Measurements from ENCODE around the gene ANXA4. TPM values are rescaled to one million over a fixed set of nuclear protein-coding genes. Genes with fewer than 3 reads are reported as not detected.

The ANXA4 gene
- total RNA-seq, 2 experiments from 2014 or later, result 14.6 to 17.5 TPM

GRCh38 chr2:69764286-69765095 lies 22.6 kb downstream of the ANXA4 start:
- CTCF ChIA-PET, result interaction anchor here (0.6 to 4.2 kb wide), 2 partner anchors 40 to 49 kb away, joined by 3 to 23 read pairs; no protein-coding TSS in a partner anchor
- POLR2A ChIA-PET, result no interaction called here
- no peak overlapping the region for H3K4me3 Mint-ChIP-seq
- H3K27me3 Mint-ChIP-seq, result no peaks in the 10 kb centered on the region
- H3K27ac Mint-ChIP-seq, result no peak overlapping the region
- ATAC-seq, result peak; percentile 53
- no peak for TF ChIP-seq CTCF (IDR thresholded peaks at IDR 0.05)
- no peaks in the 10 kb centered on the region for H3K9me3 Mint-ChIP-seq
- H3K36me3 Mint-ChIP-seq (ENCODE audit: low read depth), result no peaks in the 10 kb centered on the region
- no peak for DNase-seq
- intact Hi-C loops (cut with micrococcal nuclease), result no loop called here
- H3K4me1 Mint-ChIP-seq (ENCODE audit: low read depth), result peaks cover 31% of the 10 kb centered on the region

GRCh38 chr2:69765096-69765380 lies 23.1 kb downstream of the ANXA4 start:
- Mint-ChIP-seq H3K36me3 (ENCODE audit: low read depth) (no peaks in the 10 kb centered on the region), H3K4me1 (ENCODE audit: low read depth) (peaks cover 36% of the 10 kb centered on the region), H3K4me3 (no peak overlapping the region), H3K27me3 (no peaks in the 10 kb centered on the region), H3K9me3 (no peaks in the 10 kb centered on the region), H3K27ac (no peak overlapping the region)
- intact Hi-C loops (cut with micrococcal nuclease), result no loop called here
- no peak for ATAC-seq
- ChIA-PET POLR2A (no interaction called here), CTCF (interaction anchor here (0.6 to 4.2 kb wide), 2 partner anchors 41 to 50 kb away, joined by 3 to 23 read pairs; no protein-coding TSS in a partner anchor)
- DNase-seq, result no peak
- TF ChIP-seq CTCF (IDR thresholded peaks at IDR 0.05), result no peak

- H3K27me3 Mint-ChIP-seq, result no peaks in the 10 kb centered on the region
- no peaks in the 10 kb centered on the region for H3K36me3 Mint-ChIP-seq (ENCODE audit: low read depth)
- H3K4me3 Mint-ChIP-seq, result no peak overlapping the region
- ChIA-PET CTCF (interaction anchor here (4.2 kb wide), 1 partner anchor 42 kb away, joined by 23 read pairs; no protein-coding TSS in a partner anchor), POLR2A (no interaction called here)
- no peak for ATAC-seq
- no peak overlapping the region for H3K27ac Mint-ChIP-seq
- no peak for DNase-seq
- H3K4me1 Mint-ChIP-seq (ENCODE audit: low read depth), result peaks cover 41% of the 10 kb centered on the region
- intact Hi-C loops (cut with micrococcal nuclease), result no loop called here
- no peak for TF ChIP-seq CTCF (IDR thresholded peaks at IDR 0.05)
- no peaks in the 10 kb centered on the region for H3K9me3 Mint-ChIP-seq
These were observed 24.1 kb downstream of the ANXA4 start for GRCh38 chr2:69766014-69766413.

- intact Hi-C loops (cut with micrococcal nuclease), result no loop called here
- H3K9me3 Mint-ChIP-seq, result no peaks in the 10 kb centered on the region
- CTCF ChIA-PET, result interaction anchor here (4.2 kb wide), 1 partner anchor 43 kb away, joined by 23 read pairs; no protein-coding TSS in a partner anchor
- no peak for TF ChIP-seq CTCF (IDR thresholded peaks at IDR 0.05)
- H3K27ac Mint-ChIP-seq, result no peak overlapping the region
- H3K4me3 Mint-ChIP-seq, result no peak overlapping the region
- H3K4me1 Mint-ChIP-seq (ENCODE audit: low read depth), result peaks cover 49% of the 10 kb centered on the region
- H3K36me3 Mint-ChIP-seq (ENCODE audit: low read depth), result no peaks in the 10 kb centered on the region
- DNase-seq (no peak), ATAC-seq (no peak)
- H3K27me3 Mint-ChIP-seq, result no peaks in the 10 kb centered on the region
- POLR2A ChIA-PET, result no interaction called here
These were observed 25.1 kb downstream of the ANXA4 start for GRCh38 chr2:69767034-69767433.

- no peaks in the 10 kb centered on the region for H3K9me3 Mint-ChIP-seq
- no peaks in the 10 kb centered on the region for H3K27me3 Mint-ChIP-seq
- H3K27ac Mint-ChIP-seq, result no peak overlapping the region
- no peak for TF ChIP-seq CTCF (IDR thresholded peaks at IDR 0.05)
- H3K4me3 Mint-ChIP-seq, result no peak overlapping the region
- peaks cover 57% of the 10 kb centered on the region for H3K4me1 Mint-ChIP-seq (ENCODE audit: low read depth)
- no peak for ATAC-seq
- intact Hi-C loops (cut with micrococcal nuclease), result no loop called here
- no peaks in the 10 kb centered on the region for H3K36me3 Mint-ChIP-seq (ENCODE audit: low read depth)
- ChIA-PET POLR2A (interaction anchor here (0.8 to 0.9 kb wide), 2 partner anchors 27 to 44 kb away, joined by 4 to 6 read pairs; partner anchors contain the start of gene ANXA4), CTCF (interaction anchor here (0.6 to 4.2 kb wide), 4 partner anchors 10 to 48 kb away, joined by 3 to 23 read pairs (median 6); partner anchors contain the start of gene ANXA4)
- DNase-seq, result no peak
These were observed 26.3 kb downstream of the ANXA4 start for GRCh38 chr2:69768235-69768634.
